ENCODE results near the gene HOXC4.
"Not testable (repeated sequence)": the region's sequence is repeated elsewhere in the genome, so short reads cannot be mapped to it uniquely, and the experiment has no call there.

HOXC4 gene

DNA sequence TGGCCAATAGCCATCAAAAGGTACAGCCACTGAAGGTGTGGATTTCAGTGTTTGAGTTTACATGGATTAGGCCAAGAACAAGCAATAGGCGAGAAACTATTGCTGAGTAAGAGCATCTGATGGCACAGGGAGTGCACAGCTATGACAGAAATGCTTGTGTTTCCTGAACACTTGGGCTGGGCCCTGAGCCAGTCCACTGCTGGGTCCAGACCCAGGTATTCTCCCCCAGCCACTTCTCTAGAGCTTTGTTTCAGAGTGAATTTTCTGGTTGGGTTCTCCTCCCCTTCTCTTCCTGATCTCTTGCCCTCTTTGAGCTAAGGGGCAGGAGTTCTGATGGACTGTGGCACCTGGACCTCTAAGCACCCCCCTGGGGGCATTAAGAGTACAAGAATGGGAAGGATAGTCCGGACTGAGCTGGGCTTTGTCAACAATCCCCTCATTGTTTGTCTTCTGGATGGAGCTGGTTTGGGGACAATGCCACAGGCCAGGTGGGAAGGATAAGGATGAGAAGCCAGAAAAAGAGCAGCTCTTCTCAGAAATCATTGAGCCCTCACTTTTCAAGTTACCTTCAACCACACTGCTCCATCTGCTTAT is 12.4 kb upstream of the HOXC4 start:
- no peak for DNase-seq (ENCODE audit: low read depth)

DNA sequence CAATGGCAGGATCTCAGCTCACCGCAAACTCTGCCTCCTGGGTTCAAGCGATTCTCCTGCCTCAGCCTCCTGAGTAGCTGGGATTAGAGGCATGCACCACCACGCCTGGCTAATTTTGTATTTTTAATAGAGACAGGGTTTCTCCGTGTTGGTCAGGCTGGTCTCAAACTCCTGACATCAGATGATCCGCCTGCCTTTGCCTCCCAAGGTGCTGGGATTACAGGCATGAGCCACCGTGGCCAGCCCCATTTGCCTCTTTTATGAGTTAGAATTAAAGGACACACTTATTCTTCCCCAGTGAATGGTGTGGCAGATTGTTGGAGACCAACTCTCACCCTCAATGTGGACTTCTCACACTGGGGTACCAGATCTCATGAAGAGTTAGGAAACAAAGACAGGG is 11.6 kb upstream of the HOXC4 start:
- DNase-seq (ENCODE audit: low read depth), result not testable (repeated sequence)

- DNase-seq (ENCODE audit: low read depth), result no peak
Measured at GRCh38 chr12:54042970-54043853, 10.4 kb upstream of the HOXC4 start.

- DNase-seq (ENCODE audit: low read depth), result no peak
Measured at GRCh38 chr12:54044425-54045103, 9.1 kb upstream of the HOXC4 start.

- DNase-seq (ENCODE audit: low read depth), result no peak
Measured at GRCh38 chr12:54045401-54045800, 8.2 kb upstream of the HOXC4 start.

- DNase-seq (ENCODE audit: low read depth), result no peak
Measured at GRCh38 chr12:54045868-54046521, 7.6 kb upstream of the HOXC4 start.

DNA sequence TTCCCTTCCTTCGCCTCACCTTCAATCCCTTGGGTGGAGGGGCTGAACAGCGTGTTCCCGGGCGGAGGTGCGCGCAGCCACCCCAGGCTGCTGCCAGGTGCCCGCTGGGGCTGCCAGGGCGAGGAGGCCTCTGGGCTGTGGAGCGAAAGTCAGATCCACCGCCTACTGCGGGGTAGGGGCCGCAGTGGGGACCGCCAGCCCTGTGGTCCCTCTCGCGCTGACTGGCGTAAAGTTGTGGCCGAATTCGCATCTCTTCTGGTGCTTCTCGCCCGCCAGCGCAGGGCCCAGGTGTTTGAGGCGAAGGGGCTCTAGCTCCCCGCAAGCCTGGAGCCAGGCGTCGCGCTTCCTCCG is 6.9 kb upstream of the HOXC4 start:
- no peak for DNase-seq (ENCODE audit: low read depth)

GRCh38 chr12:54047160-54047963 is 6.3 kb upstream of the HOXC4 start:
- DNase-seq (ENCODE audit: low read depth), result no peak

DNA sequence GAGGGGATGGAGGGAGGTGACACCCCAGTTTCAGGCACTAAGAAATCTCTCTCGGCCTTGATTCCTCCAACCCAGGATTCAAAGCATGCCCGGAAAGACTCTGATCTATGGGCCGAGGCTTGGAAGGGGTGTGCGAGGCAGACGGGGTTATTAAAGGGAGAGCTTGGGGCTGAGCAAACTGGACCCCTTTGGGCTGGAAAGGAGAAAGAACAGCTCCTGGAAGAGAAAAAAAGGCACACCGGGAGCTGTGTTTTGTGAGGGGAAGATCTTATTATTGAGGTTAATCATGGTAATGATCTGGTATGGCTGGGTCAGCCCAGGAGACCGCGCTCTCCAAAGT is 5.7 kb upstream of the HOXC4 start:
- no peak for DNase-seq (ENCODE audit: low read depth)

- no peak for DNase-seq (ENCODE audit: low read depth)
Measured at GRCh38 chr12:54048406-54049093, 5.1 kb upstream of the HOXC4 start.

DNA sequence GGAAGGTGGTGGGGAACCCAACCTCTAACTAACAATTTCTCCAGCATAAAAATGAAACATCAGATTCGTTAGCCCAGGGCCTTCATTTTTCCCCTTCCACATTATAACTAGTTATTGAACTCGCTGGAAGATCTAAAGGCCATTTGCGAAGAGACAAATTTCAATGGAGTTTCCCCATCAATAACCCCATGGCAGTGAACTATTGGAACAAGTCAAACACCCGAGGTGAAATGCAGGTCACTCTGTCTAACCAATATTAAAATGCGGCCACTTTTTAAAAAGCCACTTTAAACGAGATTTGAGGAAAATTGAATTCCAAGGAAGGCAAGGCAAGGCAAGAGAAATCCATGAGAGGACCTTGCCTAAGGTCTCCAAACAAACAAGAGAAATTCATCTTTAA is 4.5 kb upstream of the HOXC4 start:
- DNase-seq (ENCODE audit: low read depth), result no peak

GRCh38 chr12:54050482-54050810 is 3.2 kb upstream of the HOXC4 start:
- DNase-seq (ENCODE audit: low read depth), result no peak

GRCh38 chr12:54051026-54051842 is 2.4 kb upstream of the HOXC4 start:
- no peak for DNase-seq (ENCODE audit: low read depth)

GRCh38 chr12:54051874-54052437 is 1.7 kb upstream of the HOXC4 start:
- no peak for DNase-seq (ENCODE audit: low read depth)

GRCh38 chr12:54052438-54053002 is 1.1 kb upstream of the HOXC4 start:
- no peak for DNase-seq (ENCODE audit: low read depth)

GRCh38 chr12:54053003-54053750 is 458 bp upstream of the HOXC4 start:
- no peak for DNase-seq (ENCODE audit: low read depth)

- DNase-seq (ENCODE audit: low read depth), result no peak
Measured at GRCh38 chr12:54054742-54055194, 1.1 kb downstream of the HOXC4 start.

GRCh38 chr12:54055552-54055951 is 1.9 kb downstream of the HOXC4 start:
- DNase-seq (ENCODE audit: low read depth), result no peak

DNA sequence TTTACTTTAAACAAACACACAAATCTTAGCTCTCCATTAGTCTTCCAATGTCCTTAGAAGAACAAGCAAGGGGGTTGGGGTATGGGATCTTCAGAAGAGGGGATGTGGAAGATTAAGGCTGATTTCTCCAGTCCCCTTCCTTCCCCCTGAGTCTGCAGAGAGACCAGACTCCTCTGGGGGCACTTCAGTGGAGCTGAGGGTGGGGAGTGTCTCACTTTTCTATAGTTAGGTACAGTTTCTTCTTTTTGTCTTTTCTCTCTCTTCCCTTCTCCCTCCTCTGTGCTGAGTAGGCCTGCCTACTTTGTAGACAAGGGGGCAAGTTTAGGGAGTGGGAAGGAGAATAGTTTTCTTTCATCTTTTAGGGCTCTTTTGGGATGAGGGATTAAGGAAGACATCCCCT is 2.5 kb downstream of the HOXC4 start:
- DNase-seq (ENCODE audit: low read depth), result no peak

All from fibroblast of the conjunctiva (primary cell).